Astrocyte of the cerebellum (primary cell): ENCODE results near the gene PLOD3.

Experiments used
- DNase-seq: peaks from one replicate; pipeline ENCODE4 v3.0.0-alpha.2; 2011; ENCODE audit warnings: low read depth
- H3K4me3 ChIP-seq: 2 replicates; pipeline ENCODE4 v1.5.1; 2011; ENCODE audit warnings: mild to moderate bottlenecking, low read depth, low read length, moderate library complexity
- in situ Hi-C: cut with HindIII; loops from 2 replicates; pipeline ENCODE4 v1.10.0; 2017; ENCODE audit warnings: low sequenced_read_pairs
- TF ChIP-seq, protein P1 (sequence below): IDR thresholded peaks from 2 replicates; pipeline ENCODE4 v1.5.1; 2012; ENCODE audit warnings: low read length, low read depth, moderate library complexity, mild to moderate bottlenecking; ENCODE audit errors: missing control alignments

The PLOD3 gene

DNA sequence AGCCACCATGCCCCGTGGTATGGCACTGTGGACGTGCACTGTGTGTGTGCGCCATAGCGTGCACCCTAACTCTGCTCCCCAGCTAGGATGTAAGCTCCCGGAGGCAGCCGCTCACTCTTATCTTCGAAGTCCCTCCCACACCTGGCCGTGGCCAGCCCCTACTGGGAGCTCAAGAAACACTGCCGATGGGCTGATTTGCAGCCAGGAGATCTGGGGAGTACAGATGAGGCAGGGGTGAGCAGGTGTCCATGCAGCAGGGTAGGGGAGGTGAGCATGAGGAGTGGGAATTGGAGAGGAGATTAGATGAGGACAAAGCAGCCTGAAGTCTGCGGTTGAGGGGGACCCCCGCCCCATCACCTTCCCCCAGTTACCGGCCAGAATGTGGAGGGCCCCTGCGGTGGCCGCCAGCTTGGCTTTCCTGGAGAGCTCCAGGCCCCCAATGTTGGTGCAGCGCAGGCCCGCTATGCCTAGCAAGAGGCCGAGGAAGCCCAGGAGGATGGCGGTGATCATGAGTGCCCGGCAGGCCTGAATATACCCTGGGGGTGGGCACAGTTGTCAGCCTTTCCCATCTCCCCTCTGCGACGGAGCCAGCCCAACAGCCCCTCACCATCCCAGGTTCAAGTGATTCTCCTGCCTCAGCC lies 16.6 kb upstream of the PLOD3 start:
- no peak overlapping the region for H3K4me3 ChIP-seq
- in situ Hi-C loops = no loop called here
- TF ChIP-seq, protein P1, sequence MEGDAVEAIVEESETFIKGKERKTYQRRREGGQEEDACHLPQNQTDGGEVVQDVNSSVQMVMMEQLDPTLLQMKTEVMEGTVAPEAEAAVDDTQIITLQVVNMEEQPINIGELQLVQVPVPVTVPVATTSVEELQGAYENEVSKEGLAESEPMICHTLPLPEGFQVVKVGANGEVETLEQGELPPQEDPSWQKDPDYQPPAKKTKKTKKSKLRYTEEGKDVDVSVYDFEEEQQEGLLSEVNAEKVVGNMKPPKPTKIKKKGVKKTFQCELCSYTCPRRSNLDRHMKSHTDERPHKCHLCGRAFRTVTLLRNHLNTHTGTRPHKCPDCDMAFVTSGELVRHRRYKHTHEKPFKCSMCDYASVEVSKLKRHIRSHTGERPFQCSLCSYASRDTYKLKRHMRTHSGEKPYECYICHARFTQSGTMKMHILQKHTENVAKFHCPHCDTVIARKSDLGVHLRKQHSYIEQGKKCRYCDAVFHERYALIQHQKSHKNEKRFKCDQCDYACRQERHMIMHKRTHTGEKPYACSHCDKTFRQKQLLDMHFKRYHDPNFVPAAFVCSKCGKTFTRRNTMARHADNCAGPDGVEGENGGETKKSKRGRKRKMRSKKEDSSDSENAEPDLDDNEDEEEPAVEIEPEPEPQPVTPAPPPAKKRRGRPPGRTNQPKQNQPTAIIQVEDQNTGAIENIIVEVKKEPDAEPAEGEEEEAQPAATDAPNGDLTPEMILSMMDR = no peak
- no peak for DNase-seq

DNA sequence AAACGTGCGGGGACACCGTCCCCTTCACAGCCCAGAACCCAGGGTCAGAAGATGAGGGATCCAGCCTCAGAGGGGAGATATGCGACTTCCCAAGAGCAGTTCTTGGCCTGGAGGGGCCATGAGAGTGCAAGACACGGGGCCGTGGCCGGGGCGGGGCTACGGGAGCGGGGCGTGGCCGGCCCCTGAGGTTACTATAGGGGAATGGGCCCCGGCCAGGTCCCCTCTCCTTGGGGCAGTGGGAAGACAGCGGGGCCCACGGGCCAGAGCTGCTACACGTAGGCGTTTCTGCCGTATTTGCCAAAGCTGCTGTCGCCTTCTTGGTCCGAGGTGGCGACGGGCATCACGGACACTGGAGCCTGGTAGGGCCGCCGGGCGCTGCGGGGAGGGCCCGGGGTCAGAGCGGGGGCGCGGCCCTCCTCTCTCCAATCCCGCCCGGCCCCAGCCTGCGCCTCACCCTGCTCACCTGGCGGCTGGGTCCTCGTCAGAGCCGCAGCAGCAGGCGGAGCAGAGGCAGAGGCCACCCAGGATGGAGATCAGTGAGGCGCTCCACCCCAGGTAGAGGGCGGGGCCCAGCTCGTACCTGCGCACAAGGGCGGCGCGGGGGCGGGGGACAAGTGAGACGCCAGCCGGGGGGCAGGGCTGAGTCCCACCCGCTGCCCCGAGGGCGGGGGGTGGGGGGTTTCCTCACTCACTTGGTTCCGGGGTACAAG lies 14.9 kb upstream of the PLOD3 start:
- DNase-seq = no peak
- TF ChIP-seq, protein P1 = no peak
- H3K4me3 ChIP-seq = peak overlapping the region; percentile 14
- in situ Hi-C loops = no loop called here

DNA sequence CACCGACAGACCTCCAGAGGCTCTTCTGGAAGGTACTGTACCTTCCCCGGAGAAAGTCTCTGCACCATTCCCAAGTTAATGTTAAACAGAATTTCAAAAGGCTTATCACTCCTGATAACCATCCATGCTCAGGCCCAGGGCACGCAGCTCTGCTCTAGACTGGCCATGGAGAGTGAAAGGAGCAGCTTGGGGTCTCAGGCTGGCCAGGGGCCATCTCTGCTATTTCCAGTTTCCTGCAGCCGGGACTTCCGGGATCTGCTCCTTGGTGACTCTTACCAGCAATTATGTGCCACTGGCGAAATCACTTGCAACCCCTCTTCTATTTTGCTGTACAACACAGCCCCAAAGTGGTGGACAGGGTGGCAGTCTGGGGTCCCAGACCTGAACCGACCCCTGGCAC lies 14.3 kb upstream of the PLOD3 start:
- TF ChIP-seq, protein P1 = no peak
- H3K4me3 ChIP-seq = no peak overlapping the region
- in situ Hi-C loops = no loop called here
- DNase-seq = no peak

- no peak for DNase-seq
- H3K4me3 ChIP-seq = no peak overlapping the region
- TF ChIP-seq, protein P1 = no peak
- in situ Hi-C loops = no loop called here
Measured at GRCh38 chr7:101226721-101227120, 9.3 kb upstream of the PLOD3 start.

DNA sequence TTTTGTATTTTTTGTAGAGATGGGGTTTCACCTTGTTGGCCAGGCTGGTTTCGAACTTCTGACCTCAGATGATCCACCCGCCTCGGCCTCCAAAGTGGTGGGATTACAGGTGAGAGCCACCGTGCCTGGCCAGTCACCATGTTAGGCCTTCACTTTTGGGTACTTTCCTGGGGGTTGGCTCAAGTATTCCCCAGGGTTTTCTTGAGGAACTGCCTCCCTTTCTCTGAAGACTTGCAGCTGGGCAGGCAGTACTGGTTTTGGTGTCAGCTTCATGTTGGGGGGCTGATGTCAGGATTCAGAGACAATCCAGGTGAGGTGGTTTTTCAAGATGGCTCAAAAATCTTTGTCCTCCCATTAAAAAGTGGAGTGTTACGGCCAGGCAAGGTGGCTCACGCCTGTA lies 8.3 kb upstream of the PLOD3 start:
- TF ChIP-seq, protein P1 = no peak

DNA sequence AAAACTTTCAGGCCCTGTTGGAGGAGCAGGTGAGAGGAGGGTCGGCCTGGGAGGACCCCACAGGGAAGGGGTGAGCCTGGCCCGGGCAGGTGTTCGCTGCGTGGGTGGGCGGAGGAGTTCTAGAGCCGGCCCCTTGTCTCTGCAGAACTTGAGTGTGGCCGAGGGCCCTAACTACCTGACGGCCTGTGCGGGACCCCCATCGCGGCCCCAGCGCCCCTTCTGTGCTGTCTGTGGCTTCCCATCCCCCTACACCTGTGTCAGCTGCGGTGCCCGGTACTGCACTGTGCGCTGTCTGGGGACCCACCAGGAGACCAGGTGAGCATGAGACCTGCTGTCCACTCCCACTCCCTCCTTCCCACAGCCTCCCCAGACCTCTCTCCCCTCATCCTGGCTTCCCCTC lies 6.1 kb upstream of the PLOD3 start:
- in situ Hi-C loops = no loop called here
- DNase-seq = no peak
- no peak overlapping the region for H3K4me3 ChIP-seq
- TF ChIP-seq, protein P1 = no peak

More for the DNA sequence above, 8.3 kb upstream of the PLOD3 start:
- DNase-seq = no peak
- in situ Hi-C loops = no loop called here
- no peak overlapping the region for H3K4me3 ChIP-seq
